AG20443 (cell line): ENCODE data around the gene MEF2C.

Source experiments
- DNase-seq: peaks from one replicate; pipeline ENCODE4 v3.0.0; 2012; ENCODE audit warnings: low spot score, mixed read lengths

MEF2C gene

DNA sequence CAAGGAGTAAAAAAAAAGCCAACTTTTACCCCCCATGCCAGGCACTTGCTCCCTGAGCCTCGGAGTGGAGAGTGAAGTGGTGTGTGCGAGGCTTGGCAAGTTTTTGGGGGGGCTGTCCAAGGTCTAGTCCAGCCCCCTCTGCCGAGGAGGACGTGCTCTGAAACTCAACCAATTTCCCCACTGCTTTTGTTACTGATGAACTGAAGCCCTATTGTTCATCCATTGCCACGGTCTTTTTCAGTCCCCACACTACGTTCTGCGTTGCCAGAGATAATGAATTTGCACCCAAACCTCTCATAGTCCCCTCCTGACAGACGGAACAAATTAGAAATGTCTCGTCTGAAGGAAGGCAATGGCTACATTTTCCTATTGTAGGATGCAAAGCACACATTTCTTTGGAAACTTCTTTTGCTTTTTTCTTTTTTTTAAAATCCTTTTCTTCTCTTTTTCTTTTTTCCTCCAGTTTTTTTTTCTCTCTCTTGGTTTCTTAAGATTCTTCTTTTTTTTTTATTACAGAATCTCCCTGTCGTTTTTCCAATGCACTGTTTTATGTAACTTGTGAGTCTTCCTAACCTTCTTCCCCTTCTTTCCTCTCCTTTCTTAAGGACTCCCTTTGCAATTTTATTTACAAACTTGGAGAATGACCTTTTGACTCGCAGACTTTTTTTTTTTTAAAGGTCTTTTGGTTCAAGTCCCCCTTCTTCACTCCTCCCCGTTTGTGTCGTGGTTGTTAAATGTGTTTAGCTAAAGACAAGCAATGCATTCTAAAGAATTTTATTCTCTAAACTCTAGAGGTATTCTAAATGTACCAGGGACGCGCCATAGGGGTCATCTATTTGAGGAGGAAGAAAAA, 209.5 kb downstream of the MEF2C start:
- no peak for DNase-seq

DNA sequence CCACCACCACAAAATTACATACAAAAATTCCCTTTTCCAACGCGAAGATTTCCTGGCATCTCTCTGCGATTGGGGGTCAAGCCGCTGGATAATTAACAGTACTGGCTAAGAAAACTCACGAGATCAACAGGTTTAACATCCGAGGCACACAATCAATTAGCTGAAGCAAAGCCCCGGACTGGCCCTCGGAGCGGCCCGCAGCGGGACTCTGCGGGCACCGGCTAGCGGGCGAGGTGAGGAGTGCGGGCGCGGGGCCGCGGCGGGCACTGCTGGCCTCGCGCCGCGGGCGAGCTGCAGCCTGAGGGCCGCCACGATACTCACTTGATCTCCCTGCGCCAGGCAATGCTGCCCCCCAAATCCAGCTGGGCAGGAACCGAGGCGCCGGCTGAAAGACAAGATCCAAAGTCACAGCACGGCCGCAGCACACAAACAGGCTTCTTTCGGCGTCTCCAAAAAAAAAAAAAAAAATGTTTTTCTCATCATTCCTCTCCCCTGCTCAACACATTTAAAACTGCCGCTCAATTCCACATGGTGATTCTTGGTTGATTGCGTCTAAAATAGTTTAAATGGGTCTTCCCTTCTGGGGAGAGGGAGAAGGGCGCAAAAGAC, 210.2 kb downstream of the MEF2C start:
- DNase-seq = no peak

DNA sequence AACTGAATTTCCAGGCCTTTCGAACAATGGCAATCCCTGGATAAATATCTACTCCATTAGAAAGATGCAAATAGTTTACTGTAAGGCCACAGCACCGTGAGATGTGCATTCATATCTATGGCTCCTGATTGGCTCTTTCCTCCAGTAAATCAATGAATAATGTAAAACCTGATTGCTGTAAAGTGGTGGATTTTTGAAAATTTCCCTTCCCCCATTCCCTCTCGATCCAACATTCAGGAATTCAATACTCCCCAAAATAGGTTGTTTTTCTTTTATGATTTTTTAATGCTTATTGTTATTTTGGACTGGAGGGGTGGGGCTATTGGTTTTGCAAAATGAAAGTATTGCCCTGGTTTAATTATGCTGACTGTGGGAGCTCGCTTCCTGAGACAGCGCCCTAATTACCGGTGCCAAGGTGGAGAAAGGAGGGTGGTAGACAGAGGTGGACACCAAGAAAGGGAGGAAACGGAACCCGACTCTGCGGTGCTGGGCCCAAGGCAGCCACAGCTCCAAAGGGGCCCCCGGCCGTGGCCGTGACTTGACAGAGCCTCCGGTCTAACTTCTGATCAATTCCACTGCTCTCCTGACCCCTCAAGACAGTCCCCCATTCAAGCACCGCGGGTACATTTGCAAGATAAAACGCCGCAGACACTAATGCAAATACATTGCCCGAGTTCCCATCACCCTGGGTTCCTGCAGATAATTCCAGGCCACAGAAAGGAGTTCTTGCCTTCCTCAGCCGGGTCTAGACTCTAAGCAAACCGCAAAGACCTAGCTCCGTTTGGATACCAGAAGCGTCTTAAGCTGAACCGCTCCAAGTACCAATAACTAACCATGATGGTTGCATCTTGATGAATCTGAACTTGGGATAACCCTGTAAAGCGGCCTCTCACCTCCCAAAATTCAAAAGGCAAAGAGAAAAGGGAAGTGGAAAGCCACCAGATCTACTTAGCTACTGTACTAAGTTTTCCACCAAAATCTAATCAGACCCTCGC, 211.2 kb downstream of the MEF2C start:
- no peak for DNase-seq

DNA sequence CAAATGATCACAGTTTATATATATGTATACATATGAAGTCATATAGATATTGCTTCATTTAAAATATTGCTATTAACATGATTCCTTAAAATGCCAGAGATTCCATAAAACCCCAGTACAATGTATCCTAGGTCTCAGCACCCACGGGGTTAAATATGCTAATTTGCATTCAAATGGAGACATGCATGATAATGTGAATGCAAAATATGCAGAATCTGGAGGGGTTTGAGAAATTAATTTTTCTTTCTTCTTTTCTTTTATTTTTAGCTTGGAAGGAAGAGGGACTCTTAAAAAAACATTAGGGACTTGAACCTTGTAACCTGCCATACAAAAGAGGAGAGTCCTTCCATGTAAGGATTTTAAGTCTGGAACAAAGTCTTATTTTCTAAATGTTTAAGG, 211.9 kb downstream of the MEF2C start:
- DNase-seq = no peak

DNA sequence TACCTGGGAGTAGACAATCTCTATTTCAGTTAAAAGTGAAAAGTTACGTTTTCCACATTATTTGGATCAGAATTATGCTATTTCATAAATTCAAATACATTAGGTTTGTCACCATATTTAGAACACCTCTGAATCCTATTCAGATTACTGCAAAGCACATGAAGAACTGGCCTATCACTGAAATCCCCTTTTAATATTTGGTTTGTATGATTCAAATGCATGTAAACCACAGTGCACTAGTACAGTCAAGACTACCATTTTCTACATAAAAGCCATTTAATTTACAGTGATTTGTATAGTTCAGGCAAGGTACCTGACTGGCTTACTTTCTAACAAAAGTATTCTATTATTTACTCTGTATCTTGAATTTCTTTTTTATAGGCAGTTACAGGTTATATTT, 212.5 kb downstream of the MEF2C start:
- DNase-seq = no peak

DNA sequence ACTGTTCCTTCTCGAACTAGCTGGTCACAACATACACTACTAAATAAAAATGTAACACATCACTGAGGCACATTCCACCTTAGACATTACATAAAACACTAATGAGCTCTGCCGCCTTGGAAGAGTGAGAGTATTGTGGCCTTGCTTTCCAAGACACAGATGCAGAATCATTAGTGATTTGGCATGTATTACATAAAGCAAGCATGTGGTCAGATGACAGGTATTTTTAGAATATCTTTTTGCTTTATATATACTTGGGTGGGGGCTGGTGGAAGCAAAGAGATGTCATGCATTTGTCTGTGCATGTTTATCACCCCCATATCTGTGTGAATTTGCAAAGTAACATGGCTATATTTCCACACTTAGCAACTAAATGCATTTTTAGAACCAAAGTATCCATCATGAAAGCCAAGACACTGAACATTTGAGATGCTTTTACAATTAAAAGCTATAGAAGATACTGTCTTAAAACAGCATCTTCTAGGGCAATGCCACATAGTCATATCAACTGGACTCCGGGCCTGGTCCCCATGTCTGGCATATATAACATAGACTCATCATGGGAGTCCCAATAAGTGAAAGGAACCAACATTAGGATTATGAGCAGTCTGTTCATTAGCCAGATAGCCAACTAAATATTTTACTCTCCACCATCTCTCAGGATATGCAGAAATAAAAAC, 213.5 kb downstream of the MEF2C start:
- no peak for DNase-seq

DNA sequence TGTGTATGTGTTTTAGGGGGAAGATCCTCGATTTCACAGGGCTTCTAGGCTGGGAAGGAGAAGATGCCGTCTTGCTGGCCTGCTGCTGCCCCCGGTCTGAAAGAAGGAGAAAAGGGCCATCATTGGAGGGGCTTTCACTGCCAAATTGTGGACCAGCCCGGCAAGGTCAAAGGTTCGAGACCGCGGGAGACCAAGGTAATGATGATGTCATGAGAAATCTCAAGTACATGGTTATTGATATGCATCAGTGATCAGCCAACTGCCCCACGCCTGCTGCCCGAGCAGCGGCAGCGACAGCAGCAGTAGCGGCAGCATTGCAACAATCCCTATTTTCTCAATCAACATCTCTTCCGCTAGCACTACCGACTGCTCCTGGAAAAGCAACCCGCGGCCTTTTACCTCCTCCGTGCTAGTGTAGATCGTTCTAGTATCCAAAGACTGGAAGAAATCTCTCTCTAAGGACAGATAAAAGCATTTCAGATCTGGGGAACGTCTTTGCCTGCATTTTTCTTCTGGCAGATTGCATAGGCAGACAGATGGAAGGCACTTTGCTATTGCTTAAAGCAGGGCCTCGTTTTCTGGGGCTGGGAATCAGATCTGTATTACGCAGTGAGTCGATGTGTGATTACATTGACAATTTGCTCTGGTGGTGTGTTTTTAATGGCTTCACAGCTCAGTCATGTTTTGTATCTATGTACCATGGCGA, 215.3 kb downstream of the MEF2C start:
- DNase-seq = no peak
